Vagina (tissue), 2 donors: ENCODE data around the gene KRT6C. TPM values are rescaled to one million over a fixed set of nuclear protein-coding genes. Genes with fewer than 3 reads are reported as not detected.

Experiments
- DNase-seq, 2 donors: peaks; one replicate each; pipeline ENCODE4 v3.0.0-alpha.2; 2017; ENCODE audit errors: extremely low spot score in 2 of 2
- H3K27ac ChIP-seq: fragments of 200-600 bp; sonication (generic); one replicate; pipeline ENCODE4 v1.5.1; 2019
- H3K27me3 ChIP-seq: fragments of 200-600 bp; sonication (generic); one replicate; pipeline ENCODE4 v1.5.1; 2019
- H3K36me3 ChIP-seq, 2 donors: fragments of 200-600 bp; sonication (generic); one replicate each; pipeline ENCODE4 v1.5.1; 2017 to 2019
- H3K4me1 ChIP-seq: fragments of 200-600 bp; sonication (generic); one replicate; pipeline ENCODE4 v1.5.1; 2019
- H3K4me3 ChIP-seq, 2 donors: fragments of 200-600 bp; sonication (generic); 1 replicate in 1 of 2; 2 replicates in 1 of 2; pipeline ENCODE4 v1.5.1; 2016 to 2019
- H3K9me3 ChIP-seq: fragments of 200-600 bp; sonication (generic); one replicate; pipeline ENCODE4 v1.5.1; 2019
- CTCF ChIP-seq, 3 experiments: fragments of 450-650 bp in 2 of 3; fragments of 200-600 bp in 1 of 3; sonication (generic) in 1 of 3; IDR thresholded peaks; one replicate each; pipeline ENCODE4 v1.5.1; 2017 to 2019; ENCODE audit warnings: antibody characterized with exemption in 3 of 3, mild to moderate bottlenecking in 2 of 3, moderate library complexity in 2 of 3
- POLR2A ChIP-seq, 2 donors: fragments of 450-650 bp; IDR thresholded peaks; one replicate each; pipeline ENCODE4 v1.6.1; 2017; ENCODE audit warnings: antibody characterized with exemption in 2 of 2, mild to moderate bottlenecking in 2 of 2, moderate library complexity in 2 of 2
- POLR2AphosphoS5 ChIP-seq, 2 donors: sonication (generic); formaldehyde crosslinking; IDR thresholded peaks; one replicate each; pipeline ENCODE4 v1.9.0; 2017; ENCODE audit warnings: antibody characterized with exemption in 2 of 2, mild to moderate bottlenecking in 2 of 2, low read depth in 1 of 2; ENCODE audit not compliant: insufficient read depth in 1 of 2
- intact Hi-C: fragments of 100-400 bp; cut with DNase I; formaldehyde crosslinking; loops from one replicate; pipeline ENCODE4 v1.15.1; 2023
- total RNA-seq: library from RNA; depleted of rRNA; stranded (reverse); fragments of >200 nt; gene quantifications from one replicate; pipeline ENCODE4 v1.2.3, GENCODE V29; 2016

Gene KRT6C
- total RNA-seq, 1 donor from 2014 or later, result 257 TPM

- intact Hi-C loops, result no loop called here
- Histone ChIP-seq H3K27me3 (no peaks in the 10 kb centered on the region), H3K9me3 (no peaks in the 10 kb centered on the region), H3K36me3 (no peaks in the 10 kb centered on the region), H3K4me3 (no peak overlapping the region), H3K27ac (no peak overlapping the region), H3K4me1 (peaks cover 13% of the 10 kb centered on the region)
- TF ChIP-seq CTCF (IDR thresholded peaks at IDR 0.05) (no peak), POLR2A (IDR thresholded peaks at IDR 0.05) (no peak), POLR2AphosphoS5 (IDR thresholded peaks at IDR 0.05; ENCODE audit: insufficient read depth in 1 of 2, low read depth in 1 of 2) (no peak)
- no peak for DNase-seq
Measured at GRCh38 chr12:52425466-52425865, 48.1 kb downstream of the KRT6C start.

GRCh38 chr12:52423661-52424500, 49.7 kb downstream of the KRT6C start:
- TF ChIP-seq CTCF (IDR thresholded peaks at IDR 0.05), result no peak
- TF ChIP-seq POLR2AphosphoS5 (IDR thresholded peaks at IDR 0.05; ENCODE audit: insufficient read depth in 1 of 2, low read depth in 1 of 2), result no peak
- TF ChIP-seq POLR2A (IDR thresholded peaks at IDR 0.05), result no peak
- no peaks in the 10 kb centered on the region for H3K27me3 ChIP-seq
- intact Hi-C loops, result no loop called here
- H3K4me1 ChIP-seq, result peaks cover 13% of the 10 kb centered on the region
- DNase-seq, result no peak
- H3K27ac ChIP-seq, result peak overlapping the region; percentile 21
- H3K9me3 ChIP-seq, result no peaks in the 10 kb centered on the region
- no peak overlapping the region for H3K4me3 ChIP-seq
- H3K36me3 ChIP-seq, result no peaks in the 10 kb centered on the region

GRCh38 chr12:52423035-52423434, 50.6 kb downstream of the KRT6C start:
- H3K36me3 ChIP-seq, result no peaks in the 10 kb centered on the region
- DNase-seq, result peak in 1 of 2 donors; percentile 94
- H3K9me3 ChIP-seq, result no peaks in the 10 kb centered on the region
- peaks cover 13% of the 10 kb centered on the region for H3K4me1 ChIP-seq
- peak overlapping the region; percentile 21 for H3K27ac ChIP-seq
- no peak overlapping the region for H3K4me3 ChIP-seq
- H3K27me3 ChIP-seq, result no peaks in the 10 kb centered on the region
- intact Hi-C loops, result no loop called here
- TF ChIP-seq CTCF (IDR thresholded peaks at IDR 0.05), result no peak
- TF ChIP-seq POLR2A (IDR thresholded peaks at IDR 0.05), result no peak

- no peak for DNase-seq
- H3K4me1 ChIP-seq, result peaks cover 27% of the 10 kb centered on the region
- no peaks in the 10 kb centered on the region for H3K27me3 ChIP-seq
- no peak overlapping the region for H3K27ac ChIP-seq
- no peaks in the 10 kb centered on the region for H3K36me3 ChIP-seq
- intact Hi-C loops, result no loop called here
- H3K4me3 ChIP-seq, result no peak overlapping the region
- TF ChIP-seq POLR2AphosphoS5 (IDR thresholded peaks at IDR 0.05; ENCODE audit: insufficient read depth in 1 of 2, low read depth in 1 of 2) (no peak), CTCF (IDR thresholded peaks at IDR 0.05) (no peak), POLR2A (IDR thresholded peaks at IDR 0.05) (no peak)
- no peaks in the 10 kb centered on the region for H3K9me3 ChIP-seq
Measured at GRCh38 chr12:52419656-52420055, 53.9 kb downstream of the KRT6C start.

- Histone ChIP-seq H3K27ac (no peak overlapping the region), H3K27me3 (no peaks in the 10 kb centered on the region), H3K36me3 (no peaks in the 10 kb centered on the region), H3K4me3 (no peak overlapping the region), H3K4me1 (peaks cover 21% of the 10 kb centered on the region), H3K9me3 (no peaks in the 10 kb centered on the region)
- TF ChIP-seq CTCF (IDR thresholded peaks at IDR 0.05), result no peak
- intact Hi-C loops, result no loop called here
- DNase-seq, result no peak
Measured at GRCh38 chr12:52418576-52419110, 55.0 kb downstream of the KRT6C start.
